OCI-M1 (cell line): ENCODE data around the gene ZNF618.

Experiments
- DNase-seq: peaks from one replicate; lab custom pipeline; 2025; lab: John Stamatoyannopoulos, UW

Gene ZNF618

DNA sequence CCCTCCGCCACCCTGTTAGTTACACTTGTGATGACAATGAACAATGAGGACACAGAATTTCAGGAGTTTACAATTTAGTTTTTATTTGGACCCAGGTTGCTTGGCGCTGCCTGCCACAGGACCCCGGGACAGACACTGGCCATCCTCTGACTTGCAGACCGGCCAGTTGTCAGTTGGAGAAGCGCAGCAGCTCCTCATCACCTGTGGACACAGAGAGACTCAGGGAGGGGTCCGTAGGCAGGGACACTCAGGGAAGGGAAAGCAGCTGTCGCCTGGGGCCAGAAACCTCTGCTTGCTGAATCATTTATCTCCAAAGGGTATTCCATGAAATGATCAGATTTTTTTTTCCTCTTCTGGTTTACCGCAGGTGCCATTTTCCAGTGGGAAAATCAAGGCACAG lies 184.0 kb downstream of the ZNF618 start:
- no peak for DNase-seq

DNA sequence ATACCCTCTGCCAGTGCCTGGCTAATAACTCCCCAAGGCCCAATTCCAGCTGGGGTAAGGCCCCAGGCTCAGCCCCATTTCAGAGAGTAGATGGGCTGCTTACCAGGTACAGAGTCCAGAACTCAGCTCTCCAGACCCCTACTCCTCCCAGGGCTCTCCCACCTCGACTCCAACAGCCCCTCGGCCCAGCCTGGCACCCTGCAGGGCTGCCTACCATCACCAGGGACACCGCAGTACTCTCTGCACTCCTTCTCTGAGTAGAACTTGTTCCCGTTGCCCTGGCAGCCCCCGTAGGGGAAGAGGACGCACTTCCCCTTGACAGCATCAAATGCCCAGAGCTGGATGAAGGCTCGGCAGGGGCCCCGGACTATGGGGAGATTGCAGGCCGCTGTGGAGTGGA lies 184.6 kb downstream of the ZNF618 start:
- no peak for DNase-seq

DNA sequence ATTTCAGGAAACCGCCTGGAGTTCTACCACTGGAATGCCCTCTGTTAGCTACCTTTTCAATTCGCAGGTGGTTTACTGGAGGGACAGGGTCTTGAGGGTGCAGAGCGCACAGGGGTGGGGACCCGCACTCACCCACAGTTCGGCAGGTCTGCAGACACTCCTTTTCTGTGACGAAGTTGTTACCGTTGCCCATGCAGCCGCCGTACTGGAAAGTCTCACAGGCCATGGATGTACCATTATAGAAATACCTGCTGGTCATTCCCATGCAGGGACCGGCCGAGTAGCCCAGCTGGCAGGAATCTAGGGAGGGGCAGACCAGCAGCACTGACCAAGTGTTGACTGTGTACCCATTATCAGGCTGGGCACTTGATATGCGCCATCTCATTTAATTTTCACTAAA lies 185.2 kb downstream of the ZNF618 start:
- no peak for DNase-seq

DNA sequence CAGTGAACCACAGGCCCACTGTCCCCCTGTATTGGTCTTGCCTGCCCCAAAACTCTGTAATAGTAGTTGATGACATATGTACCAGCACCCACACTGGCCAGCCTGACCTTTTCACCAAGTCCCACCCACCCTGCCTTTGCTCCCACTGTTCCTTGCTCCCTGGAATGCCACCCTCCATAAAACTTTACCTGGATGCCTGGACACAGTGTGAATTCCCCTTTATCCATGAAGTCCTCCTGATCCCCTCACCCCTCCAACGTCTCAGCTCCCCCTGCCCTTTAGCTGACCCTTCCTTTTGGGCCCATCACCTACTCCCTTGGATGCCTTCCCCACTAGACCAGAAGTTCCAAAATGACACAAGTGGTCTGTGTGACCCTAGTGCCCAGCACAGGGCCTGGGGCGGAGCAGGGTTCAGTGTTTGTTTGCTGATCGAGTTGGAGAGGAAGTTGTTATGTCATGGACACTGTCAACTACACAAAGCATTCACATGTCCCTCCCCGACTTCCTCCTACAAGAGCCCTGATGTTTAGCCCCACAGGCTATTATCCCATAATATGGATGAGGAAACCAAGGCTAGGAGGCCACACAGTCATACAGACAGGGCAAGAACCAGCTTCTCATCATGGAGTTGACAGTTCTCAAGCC lies 185.8 kb downstream of the ZNF618 start:
- DNase-seq, result no peak

DNA sequence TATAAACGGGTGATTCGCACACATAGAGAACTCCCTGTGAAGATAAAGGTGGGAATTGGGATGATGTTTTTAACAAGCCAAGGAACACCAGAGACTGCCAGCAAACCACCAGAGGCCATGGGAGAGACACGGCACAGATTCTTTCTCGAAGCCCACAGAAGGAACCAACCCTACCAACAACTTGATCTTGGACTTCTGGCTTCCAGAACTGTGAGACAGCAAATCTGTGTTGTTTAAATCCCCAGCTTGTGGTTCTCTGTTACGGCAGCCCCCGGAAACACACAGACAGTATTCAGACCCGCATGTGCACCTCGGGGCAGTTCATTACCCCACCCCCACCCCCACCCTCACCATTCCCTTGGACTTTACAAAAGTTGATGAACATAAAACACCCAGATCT lies 189.2 kb downstream of the ZNF618 start:
- no peak for DNase-seq

DNA sequence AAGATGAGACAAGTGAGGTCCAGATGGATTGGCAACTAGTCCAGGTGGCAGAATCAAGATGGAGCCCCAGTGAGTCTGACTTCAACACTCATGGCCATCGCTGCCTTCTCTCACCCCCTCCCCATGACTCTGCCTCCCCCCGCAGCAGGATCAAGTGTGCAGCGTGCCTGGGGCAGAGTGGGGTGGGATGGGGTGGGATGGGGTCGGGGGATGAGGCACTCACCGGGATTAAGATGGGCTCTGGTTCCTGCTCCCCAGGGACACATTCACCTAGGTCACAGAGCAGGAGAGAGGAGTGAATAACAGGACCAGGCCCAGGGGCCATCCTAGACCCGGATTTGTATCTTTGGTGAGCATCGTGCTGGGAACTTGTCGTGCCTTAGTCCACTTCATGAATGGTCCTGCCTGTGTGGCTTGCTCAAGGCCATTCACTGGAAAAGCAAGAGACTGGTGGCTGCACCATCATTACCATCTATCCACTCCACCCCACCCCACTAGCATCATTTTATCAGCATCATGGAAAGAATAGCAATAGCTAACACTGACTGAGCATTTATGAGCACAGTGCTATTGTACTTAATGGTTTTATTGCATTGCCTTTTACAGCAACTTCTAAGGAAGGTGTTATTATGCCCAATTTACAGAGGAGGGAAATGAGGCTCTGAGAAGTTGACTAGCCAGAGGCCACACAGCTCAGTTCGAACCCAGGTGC lies 193.5 kb downstream of the ZNF618 start:
- DNase-seq, result no peak

DNA sequence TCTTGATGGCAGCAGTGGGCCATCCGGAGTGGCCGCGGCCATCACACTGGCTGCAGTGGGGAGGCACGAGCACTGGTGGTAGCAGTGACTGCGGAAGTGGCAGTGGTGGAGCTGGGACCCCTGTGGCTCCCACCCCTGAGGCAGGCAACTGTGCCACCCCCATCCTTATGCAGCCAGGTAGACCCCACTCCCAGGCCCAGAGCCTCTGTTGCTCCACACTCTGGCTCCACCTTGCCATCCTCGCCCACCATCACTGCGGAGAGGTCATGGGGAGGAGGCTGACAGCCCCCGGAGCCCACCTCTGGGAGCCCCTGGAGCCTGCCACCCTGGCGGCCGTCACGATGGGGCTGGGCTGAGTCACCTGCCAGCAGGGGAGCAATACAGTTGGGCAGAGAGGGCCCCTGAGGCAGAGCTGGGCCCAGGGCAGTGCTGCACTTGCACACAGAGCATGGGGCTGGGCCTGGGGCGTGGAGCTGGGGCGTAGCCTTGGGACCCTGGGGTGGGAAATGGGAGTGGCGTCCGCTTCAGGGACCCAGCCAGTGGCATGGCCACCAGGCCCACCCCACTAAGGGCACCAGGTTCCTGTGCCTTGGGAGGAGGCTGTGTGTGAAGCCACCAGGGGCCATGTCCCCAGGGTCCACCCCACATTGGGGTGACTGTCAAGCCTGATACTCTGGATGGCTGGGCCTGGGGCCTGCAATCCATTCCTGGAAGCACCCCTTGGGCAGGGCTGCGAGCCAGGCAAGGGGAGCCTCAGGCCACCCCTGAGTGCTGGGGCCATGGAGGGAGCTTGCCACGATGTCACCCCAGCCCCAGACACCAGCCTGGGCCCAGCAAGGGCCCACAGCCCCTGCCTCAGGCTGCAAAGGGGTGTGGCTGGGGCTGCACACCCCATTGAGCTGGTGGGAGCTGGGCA lies 194.3 kb downstream of the ZNF618 start:
- DNase-seq, result no peak

DNA sequence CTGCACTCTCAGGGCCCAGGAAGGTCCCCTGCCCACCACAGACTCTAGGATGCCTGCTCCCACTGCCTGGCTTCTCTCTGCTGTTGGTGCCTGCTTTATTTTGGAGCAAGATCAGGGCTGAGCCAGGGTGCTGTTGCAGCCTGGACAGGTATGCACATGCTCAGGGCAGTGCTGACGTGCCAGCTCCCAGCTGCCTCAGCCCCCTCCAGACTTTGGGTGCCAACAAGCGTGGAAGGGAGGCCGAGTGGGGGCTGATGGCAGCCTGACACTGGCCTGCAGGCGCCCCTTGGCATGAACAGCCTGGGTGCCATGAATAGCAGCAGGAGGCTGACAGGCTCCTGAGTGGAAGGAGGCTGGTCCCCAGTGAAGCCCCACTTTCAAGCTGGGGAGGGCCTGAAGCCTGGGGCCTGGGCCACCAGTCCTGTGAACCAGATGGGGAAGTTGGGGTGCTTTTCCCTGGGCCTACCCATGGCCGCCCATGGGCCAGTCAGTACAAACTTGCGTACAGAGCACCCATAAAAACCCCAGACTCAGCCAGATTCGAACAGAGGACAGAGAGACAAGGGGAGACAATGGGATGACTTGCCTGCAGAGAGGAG lies 195.2 kb downstream of the ZNF618 start:
- DNase-seq, result no peak

DNA sequence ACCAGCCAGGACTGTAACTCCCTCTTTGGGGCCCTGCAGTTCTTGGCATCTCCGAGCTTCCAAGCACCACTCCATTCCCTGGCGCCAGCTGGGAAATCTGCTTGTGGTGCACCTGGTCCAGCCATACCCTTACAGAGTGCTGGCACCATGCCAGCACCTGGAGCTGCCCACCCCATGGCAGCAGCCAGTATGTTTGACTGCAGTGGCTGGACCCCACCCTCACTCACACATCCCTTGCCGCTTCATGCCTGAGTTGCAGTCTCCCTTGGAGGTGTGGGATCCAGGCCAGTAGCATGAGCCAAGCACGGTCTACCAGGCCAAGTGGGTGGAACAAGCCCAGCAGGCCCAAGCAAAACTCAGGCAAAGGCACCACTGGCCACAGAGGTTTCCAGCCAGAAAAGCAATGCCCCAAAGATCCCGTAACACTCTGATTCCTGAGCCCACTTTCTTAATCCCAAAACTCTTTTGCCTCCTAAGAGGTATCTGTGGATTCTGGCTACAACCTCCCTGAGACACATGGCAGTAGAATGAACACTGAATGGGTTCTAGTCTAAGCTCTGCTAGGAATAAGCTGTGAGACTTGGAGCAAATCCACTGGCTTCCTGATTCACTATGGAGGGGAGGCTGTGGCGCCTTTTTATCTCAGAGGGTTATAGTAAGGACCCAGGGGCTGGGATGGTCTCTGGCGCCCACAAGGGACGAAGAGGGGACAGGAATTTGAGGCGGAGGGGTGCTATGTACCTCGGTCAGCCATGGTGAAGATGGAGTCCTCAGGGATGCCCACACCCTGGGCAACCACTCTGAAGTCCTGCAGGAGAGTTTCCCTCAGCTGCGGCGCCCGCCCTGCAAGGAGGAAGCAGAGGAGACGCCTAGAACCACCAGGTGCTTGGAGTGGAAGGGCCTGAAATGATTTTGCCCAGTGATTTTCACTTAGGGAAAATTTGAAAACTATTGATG lies 196.4 kb downstream of the ZNF618 start:
- no peak for DNase-seq

DNA sequence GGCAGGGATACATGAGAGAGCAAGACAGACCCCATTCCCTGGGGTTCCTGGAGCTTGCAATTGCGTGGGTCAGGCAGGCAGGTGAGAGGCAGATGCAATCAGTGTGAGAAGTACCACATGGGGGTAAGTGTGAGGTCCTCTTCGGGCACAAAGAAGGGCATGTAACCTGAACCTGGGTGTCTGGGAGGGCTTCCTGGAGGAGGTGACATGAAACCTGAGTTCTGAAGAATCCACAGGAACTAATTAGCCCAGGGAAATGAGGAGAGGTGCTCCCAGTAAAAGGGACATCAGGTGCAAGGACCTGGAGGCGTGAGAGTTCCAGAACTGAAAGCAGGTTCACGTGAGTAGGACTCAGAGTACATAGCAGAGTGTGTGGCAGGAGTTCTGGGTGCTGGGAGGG lies 199.5 kb downstream of the ZNF618 start:
- no peak for DNase-seq

DNA sequence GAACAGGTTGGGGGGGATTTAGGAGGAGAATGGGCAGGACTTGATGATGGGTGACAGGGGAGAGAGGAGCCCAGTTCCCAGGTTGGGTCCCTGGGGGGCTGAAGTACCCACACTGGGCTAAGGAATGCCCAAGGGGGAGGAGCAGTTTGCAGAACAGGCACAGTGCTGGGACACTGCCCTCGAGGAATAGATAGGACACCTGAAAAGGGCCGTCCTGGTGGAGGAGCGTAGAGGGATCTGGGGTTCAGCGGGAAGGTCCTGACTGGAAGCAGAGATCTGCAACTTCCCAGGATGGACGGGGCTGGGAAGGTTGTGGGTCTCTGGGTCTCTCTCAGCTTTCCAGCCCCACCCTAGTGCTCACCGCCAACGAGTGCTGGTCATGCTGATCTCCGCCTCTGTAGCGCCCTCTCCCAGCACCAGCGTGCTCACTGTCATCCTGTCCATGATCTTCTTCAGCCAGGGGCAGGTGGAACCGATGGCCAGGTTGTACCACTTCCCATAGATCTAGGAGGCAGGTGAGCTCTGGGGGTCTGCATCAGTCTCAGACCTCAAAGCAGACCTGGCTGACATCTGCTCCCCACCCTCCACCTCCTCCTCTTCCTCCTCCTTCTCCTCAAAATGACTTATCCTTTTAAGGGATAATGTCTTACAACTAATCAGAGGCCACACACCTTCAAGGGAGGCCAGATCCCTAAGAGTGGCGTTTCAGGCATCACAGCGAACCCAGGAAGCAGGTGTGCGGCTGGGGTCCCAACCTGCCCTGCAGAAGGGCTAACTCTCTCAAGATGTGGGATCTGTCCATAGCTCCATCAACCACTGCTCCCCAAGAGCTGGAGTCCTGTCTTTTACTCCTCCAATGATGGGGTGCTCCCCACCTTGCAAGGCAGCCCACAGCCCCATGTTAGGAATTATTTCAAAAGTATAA lies 200.4 kb downstream of the ZNF618 start:
- no peak for DNase-seq

DNA sequence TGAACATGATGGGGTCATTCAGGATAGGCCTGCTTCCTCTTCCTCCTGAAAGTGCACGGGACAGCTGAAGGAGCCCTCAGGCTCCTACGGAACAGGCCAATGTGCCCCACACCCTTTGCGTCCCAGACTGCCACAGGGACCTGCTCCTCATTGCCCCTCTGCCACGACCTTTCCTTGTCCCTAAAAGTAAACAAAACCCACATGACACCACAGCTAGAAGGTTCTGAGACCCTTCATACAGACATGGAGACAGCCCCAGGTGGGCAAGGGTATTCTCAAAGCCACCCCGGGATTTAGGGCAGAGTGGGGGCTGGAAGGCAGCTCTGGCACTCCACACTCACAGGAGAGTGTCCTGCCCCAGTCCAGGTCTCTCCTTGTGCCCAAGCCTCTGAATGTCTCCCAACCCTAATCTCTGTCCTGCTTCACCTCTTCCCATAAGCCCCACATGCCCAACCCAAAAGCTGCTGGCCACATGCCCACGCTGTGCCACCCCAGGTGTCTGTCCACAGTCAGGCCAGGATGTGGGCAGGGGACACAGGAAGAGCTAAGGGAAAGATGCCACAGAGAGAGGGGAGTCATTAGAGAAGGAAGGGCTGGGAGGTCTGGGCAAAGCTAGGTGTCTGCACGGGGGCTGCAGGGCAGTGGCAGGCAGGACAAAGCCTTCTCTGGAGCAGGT lies 201.2 kb downstream of the ZNF618 start:
- no peak for DNase-seq

DNA sequence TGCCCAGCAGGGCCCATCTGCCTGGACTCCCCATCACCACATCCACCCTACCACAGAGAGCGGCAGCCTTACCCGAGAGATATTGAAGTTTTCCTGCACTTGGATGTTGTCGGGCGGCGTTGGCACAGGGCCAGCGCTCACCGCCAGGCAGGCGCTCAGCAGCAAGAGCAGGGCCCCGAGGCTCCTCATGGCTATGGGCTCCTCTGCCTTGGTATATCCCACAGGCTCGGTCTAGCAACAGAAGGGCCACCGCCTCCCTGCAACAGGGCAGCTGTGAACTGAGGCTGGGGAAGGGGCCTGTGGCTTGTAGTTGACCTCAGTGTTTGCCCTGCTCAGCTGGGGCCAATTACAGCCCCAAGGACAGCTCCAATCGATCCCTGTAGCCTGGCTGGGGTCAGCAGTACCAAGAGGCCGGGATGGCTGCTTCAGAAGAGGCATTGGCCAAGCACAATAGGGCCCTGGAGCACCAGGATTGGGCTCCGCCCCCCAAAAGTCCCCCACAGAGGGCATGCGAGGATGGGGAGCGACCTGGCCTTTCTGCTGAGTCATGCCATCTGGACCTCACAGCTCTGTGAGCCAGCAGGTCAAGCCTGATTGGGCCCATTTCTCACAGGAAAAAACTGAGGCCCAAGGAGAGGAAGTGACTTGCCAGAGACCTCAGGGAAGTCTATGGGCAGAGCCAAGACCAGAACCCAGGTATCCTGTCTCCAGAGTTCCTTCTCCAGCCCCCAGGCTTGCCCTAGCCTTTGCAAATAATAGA lies 202.1 kb downstream of the ZNF618 start, which contains the start of gene AMBP:
Gene AMBP (minus strand): TSS at position 280 of the 760 bp plus-strand sequence. CDS start 91 bp downstream, at position 189.
- DNase-seq, result no peak

DNA sequence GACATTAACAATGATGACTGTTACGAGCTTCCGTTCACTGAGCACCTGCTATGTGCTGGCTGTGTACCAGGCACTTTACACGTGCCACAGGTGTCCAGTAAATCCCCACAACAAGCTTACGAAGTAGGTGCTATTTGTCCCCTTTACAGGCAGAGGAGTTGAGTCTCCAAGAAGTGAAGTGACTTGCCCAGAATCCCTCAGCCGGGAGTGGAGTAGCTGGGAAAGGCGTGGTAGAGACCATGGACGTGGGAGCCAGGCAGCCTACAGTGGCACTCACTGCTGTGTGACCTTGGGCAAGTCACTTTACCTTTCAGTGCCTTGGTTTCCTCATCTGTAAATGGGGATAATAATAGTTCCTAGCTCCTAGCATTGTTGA lies 202.7 kb downstream of the ZNF618 start:
- DNase-seq, result no peak

DNA sequence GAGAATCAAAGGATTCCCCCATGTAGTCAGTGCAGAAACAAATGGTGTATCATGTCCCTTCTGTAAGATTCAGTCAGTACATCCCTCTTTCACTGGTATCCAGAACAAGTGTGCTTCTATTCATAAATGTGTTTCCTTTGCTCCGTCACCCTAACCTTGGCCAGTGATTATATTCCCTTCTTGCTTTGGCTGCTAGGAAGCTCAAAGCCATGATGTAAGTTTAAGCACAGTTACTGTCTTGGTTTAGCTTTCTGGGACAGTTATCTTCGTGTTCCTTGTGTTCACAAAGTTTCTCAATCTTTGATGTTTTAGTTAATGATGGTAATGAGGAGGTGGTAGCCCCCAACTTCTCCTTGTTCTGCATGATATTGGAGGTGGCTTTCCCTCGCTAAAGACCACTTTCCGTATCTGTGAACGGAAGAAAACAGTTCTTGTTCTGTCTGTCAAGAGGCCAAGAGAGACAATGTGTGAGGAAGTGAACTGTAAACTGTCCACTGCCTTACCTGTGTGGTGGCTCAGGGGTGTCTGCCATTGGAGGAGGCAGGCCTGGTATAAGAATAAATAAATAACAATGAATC lies 204.2 kb downstream of the ZNF618 start:
- DNase-seq, result no peak

DNA sequence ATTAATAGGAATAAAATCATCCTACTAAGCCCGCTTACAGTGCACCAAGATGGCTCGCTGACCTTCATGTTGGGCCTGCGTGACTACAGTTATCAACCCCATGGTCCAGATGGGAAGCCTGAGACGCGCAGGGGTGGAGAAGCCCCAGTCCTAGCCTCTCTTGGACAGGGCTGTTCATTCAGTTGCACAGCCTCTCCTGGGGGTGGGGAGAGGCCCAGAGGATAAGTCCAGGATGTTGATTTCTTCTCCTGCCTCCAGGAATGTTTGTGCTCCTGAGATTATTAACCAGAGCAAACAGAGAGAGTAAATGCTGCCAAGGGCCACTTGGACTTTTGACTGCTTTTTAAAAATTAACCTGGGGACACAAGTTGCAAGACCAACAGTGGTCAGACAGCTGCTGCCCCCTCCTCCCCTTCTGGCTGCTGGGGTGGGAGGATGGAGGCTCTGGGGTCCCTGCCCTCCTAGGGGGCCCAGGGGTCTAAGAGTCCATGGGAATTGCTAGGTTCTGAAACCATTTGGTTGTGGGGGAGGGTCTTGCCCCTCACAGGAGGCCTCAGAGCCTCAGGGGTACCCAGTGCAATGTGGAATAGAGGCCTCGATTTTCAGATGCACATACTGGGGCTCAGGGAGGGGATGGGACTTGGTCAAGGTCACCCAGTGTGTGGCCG lies 204.8 kb downstream of the ZNF618 start:
- no peak for DNase-seq

DNA sequence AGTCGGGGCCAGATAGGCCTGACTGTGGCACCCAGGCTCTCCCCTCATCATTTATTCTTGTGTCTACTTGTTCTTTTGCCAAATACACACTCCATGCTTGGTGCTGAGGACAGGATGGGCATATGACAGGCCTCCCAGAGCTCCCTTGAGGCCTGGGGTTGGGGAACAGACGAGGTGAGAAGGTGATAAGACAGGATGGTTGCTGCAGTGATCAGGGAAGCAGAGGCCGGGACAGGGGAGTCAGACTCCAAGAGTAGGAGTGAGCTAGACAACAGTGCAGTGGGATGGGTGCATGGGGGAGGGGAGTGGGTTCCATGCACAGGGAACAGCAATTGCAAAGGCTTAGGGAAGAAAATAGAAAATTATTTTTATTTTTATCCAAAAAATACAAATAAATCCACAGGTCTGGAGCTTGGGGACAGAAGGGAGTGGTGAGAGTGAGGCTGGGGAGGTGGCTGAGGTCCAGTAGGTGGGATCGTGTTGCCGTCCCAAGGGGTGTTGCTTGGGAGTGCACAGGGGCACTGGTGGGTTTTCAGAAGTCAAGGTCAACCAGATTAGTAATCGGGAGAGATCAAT lies 205.4 kb downstream of the ZNF618 start:
- no peak for DNase-seq
